ENCODE measurements around the gene SH3YL1. TPM values are rescaled to one million over a fixed set of nuclear protein-coding genes. Genes with fewer than 3 reads are reported as not detected.
A peak's percentile ranks its signal among the peaks of the same experiment; 100 is the strongest.

Gene SH3YL1
- total and polyA plus RNA-seq, 2 experiments from 2014 or later: 35.6 to 45.8 TPM

DNA sequence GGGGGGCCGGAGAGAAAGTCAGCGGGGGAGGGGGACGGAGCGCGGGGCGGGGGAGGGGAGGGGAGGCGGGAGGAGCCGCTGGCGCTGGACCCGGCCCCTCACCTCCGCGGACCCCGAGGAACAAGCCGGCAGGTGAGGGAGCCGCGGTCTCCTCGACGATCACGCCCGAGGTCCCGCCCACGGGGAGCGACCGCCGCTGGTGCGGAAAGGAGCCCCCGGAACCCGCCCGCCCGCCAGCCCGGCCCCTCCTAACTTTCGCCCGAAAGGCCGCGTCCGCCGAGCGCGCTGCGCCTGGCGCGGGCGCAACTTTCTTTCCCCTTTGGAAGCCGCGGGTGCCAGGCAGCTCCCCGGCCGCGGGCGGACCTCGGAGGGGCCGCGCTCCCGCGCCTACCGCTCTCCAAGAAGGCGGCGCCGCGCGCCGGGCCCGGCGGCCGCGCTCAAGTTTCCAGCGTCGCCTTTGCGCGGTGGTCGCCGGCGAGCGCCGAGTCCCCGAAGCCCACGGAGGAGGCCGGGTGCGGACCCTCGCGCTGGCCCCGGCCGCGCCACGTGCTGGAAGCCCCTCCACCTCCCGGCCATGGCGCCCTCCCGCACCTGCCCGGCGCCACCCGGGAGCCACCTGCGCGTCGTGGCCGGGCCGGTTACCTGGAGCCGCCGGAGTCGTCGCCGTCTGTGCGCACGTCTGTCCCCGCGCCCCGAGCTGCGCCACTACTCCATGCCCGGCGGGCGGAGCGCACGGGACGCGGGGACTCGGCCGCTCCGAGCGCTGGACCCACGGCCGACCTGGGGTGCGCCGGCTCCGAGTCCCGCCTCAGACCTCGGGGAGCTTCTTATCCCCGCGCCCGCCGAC lies 24.3 kb upstream of the SH3YL1 start, which contains the start of gene ALKAL2:
Gene ALKAL2 (minus strand): TSS at position 181 of the 847 bp plus-strand sequence. CDS start 256 bp downstream, outside the sequence.
- H3K36me3 Mint-ChIP-seq (ENCODE audit: low read depth): no peaks in the 10 kb centered on the region
- Histone ChIP-seq H3K4me1 (ENCODE audit: insufficient read depth) (peaks cover 38% of the 10 kb centered on the region), H3K4me3 (peak within 1 kb of the TSS; percentile 68), H3K36me3 (ENCODE audit: insufficient read depth) (no peaks in the 10 kb centered on the region), H3K4me2 (peak within 1 kb of the TSS; percentile 92), H3K27ac (ENCODE audit: low read depth) (no peak within 1 kb of the TSS), H3K79me2 (replicated peaks; ENCODE audit: insufficient read depth) (no peaks in the 10 kb centered on the region), H4K20me1 (replicated peaks; ENCODE audit: insufficient read depth) (no peaks in the 10 kb centered on the region; the same call in 1 of the 2 replicates), H2AFZ (no peak within 1 kb of the TSS), H3F3A (replicated peaks; ENCODE audit: low read depth) (peaks cover 15% of the 10 kb centered on the region), H3K9me2 (ENCODE audit: insufficient read depth) (no peaks in the 10 kb centered on the region), H3K27me3 (ENCODE audit: insufficient read depth) (peaks cover 50% of the 10 kb centered on the region)
- H3K27ac Mint-ChIP-seq: no peak within 1 kb of the TSS
- TF ChIP-seq, protein P1, sequence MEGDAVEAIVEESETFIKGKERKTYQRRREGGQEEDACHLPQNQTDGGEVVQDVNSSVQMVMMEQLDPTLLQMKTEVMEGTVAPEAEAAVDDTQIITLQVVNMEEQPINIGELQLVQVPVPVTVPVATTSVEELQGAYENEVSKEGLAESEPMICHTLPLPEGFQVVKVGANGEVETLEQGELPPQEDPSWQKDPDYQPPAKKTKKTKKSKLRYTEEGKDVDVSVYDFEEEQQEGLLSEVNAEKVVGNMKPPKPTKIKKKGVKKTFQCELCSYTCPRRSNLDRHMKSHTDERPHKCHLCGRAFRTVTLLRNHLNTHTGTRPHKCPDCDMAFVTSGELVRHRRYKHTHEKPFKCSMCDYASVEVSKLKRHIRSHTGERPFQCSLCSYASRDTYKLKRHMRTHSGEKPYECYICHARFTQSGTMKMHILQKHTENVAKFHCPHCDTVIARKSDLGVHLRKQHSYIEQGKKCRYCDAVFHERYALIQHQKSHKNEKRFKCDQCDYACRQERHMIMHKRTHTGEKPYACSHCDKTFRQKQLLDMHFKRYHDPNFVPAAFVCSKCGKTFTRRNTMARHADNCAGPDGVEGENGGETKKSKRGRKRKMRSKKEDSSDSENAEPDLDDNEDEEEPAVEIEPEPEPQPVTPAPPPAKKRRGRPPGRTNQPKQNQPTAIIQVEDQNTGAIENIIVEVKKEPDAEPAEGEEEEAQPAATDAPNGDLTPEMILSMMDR (conservative IDR thresholded peaks at IDR 0.05; ENCODE audit: low read depth in 2 of 2): no peak
- TF ChIP-seq, protein P2, sequence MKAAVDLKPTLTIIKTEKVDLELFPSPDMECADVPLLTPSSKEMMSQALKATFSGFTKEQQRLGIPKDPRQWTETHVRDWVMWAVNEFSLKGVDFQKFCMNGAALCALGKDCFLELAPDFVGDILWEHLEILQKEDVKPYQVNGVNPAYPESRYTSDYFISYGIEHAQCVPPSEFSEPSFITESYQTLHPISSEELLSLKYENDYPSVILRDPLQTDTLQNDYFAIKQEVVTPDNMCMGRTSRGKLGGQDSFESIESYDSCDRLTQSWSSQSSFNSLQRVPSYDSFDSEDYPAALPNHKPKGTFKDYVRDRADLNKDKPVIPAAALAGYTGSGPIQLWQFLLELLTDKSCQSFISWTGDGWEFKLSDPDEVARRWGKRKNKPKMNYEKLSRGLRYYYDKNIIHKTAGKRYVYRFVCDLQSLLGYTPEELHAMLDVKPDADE (IDR thresholded peaks at IDR 0.05): no peak
- TF ChIP-seq ZNF331 (CRISPR knock-in tag; IDR thresholded peaks at IDR 0.05; ENCODE audit: low read depth) (no peak), ZNF114 (CRISPR knock-in tag; IDR thresholded peaks at IDR 0.05) (no peak), NANOG (IDR thresholded peaks at IDR 0.05; ENCODE audit: borderline replicate concordance) (no peak), CREB1 (CRISPR knock-in tag; IDR thresholded peaks at IDR 0.05; ENCODE audit: low read depth) (no peak), STAT1 (IDR thresholded peaks at IDR 0.05; ENCODE audit: unreplicated experiment) (no peak), JUNB (IDR thresholded peaks at IDR 0.05; ENCODE audit: unreplicated experiment) (no peak), POLR2AphosphoS5 (IDR thresholded peaks at IDR 0.05; ENCODE audit: low read depth) (no peak), EZH2phosphoT487 (IDR thresholded peaks at IDR 0.05; ENCODE audit: unreplicated experiment) (no peak), EZH2 (IDR thresholded peaks at IDR 0.05; ENCODE audit: low read depth, unreplicated experiment) (no peak)
- TF ChIP-seq, protein P3, sequence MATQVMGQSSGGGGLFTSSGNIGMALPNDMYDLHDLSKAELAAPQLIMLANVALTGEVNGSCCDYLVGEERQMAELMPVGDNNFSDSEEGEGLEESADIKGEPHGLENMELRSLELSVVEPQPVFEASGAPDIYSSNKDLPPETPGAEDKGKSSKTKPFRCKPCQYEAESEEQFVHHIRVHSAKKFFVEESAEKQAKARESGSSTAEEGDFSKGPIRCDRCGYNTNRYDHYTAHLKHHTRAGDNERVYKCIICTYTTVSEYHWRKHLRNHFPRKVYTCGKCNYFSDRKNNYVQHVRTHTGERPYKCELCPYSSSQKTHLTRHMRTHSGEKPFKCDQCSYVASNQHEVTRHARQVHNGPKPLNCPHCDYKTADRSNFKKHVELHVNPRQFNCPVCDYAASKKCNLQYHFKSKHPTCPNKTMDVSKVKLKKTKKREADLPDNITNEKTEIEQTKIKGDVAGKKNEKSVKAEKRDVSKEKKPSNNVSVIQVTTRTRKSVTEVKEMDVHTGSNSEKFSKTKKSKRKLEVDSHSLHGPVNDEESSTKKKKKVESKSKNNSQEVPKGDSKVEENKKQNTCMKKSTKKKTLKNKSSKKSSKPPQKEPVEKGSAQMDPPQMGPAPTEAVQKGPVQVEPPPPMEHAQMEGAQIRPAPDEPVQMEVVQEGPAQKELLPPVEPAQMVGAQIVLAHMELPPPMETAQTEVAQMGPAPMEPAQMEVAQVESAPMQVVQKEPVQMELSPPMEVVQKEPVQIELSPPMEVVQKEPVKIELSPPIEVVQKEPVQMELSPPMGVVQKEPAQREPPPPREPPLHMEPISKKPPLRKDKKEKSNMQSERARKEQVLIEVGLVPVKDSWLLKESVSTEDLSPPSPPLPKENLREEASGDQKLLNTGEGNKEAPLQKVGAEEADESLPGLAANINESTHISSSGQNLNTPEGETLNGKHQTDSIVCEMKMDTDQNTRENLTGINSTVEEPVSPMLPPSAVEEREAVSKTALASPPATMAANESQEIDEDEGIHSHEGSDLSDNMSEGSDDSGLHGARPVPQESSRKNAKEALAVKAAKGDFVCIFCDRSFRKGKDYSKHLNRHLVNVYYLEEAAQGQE (IDR thresholded peaks at IDR 0.05; ENCODE audit: unreplicated experiment): no peak
- TF ChIP-seq, protein P4, sequence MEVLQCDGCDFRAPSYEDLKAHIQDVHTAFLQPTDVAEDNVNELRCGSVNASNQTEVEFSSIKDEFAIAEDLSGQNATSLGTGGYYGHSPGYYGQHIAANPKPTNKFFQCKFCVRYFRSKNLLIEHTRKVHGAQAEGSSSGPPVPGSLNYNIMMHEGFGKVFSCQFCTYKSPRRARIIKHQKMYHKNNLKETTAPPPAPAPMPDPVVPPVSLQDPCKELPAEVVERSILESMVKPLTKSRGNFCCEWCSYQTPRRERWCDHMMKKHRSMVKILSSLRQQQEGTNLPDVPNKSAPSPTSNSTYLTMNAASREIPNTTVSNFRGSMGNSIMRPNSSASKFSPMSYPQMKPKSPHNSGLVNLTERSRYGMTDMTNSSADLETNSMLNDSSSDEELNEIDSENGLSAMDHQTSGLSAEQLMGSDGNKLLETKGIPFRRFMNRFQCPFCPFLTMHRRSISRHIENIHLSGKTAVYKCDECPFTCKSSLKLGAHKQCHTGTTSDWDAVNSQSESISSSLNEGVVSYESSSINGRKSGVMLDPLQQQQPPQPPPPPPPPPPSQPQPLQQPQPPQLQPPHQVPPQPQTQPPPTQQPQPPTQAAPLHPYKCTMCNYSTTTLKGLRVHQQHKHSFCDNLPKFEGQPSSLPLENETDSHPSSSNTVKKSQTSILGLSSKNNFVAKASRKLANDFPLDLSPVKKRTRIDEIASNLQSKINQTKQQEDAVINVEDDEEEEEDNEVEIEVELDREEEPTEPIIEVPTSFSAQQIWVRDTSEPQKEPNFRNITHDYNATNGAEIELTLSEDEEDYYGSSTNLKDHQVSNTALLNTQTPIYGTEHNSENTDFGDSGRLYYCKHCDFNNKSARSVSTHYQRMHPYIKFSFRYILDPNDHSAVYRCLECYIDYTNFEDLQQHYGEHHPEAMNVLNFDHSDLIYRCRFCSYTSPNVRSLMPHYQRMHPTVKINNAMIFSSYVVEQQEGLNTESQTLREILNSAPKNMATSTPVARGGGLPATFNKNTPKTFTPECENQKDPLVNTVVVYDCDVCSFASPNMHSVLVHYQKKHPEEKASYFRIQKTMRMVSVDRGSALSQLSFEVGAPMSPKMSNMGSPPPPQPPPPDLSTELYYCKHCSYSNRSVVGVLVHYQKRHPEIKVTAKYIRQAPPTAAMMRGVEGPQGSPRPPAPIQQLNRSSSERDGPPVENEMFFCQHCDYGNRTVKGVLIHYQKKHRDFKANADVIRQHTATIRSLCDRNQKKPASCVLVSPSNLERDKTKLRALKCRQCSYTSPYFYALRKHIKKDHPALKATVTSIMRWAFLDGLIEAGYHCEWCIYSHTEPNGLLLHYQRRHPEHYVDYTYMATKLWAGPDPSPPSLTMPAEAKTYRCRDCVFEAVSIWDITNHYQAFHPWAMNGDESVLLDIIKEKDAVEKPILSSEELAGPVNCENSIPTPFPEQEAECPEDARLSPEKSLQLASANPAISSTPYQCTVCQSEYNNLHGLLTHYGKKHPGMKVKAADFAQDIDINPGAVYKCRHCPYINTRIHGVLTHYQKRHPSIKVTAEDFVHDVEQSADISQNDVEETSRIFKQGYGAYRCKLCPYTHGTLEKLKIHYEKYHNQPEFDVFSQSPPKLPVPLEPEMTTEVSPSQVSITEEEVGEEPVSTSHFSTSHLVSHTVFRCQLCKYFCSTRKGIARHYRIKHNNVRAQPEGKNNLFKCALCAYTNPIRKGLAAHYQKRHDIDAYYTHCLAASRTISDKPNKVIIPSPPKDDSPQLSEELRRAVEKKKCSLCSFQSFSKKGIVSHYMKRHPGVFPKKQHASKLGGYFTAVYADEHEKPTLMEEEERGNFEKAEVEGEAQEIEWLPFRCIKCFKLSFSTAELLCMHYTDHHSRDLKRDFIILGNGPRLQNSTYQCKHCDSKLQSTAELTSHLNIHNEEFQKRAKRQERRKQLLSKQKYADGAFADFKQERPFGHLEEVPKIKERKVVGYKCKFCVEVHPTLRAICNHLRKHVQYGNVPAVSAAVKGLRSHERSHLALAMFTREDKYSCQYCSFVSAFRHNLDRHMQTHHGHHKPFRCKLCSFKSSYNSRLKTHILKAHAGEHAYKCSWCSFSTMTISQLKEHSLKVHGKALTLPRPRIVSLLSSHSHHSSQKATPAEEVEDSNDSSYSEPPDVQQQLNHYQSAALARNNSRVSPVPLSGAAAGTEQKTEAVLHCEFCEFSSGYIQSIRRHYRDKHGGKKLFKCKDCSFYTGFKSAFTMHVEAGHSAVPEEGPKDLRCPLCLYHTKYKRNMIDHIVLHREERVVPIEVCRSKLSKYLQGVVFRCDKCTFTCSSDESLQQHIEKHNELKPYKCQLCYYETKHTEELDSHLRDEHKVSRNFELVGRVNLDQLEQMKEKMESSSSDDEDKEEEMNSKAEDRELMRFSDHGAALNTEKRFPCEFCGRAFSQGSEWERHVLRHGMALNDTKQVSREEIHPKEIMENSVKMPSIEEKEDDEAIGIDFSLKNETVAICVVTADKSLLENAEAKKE (CRISPR knock-in tag; IDR thresholded peaks at IDR 0.05): no peak
- no peaks in the 10 kb centered on the region; the same call in 2 of the 3 replicates for H3K9me3 Mint-ChIP-seq
- peak within 1 kb of the TSS; percentile 72 for H3K4me3 Mint-ChIP-seq
- DNase-seq (ENCODE audit: low spot score) (peak; percentile 56), ATAC-seq (peak; percentile 9)
- H3K27me3 Mint-ChIP-seq (ENCODE audit: insufficient read depth, low read depth, poor library complexity): peaks cover 35% of the 10 kb centered on the region
- peaks cover 39% of the 10 kb centered on the region for H3K4me1 Mint-ChIP-seq
